Measurements from ENCODE around the gene SBNO2.

GRCh38 chr19:1211494-1212234, 37.6 kb upstream of the SBNO2 start:
- TF ChIP-seq, protein P1, sequence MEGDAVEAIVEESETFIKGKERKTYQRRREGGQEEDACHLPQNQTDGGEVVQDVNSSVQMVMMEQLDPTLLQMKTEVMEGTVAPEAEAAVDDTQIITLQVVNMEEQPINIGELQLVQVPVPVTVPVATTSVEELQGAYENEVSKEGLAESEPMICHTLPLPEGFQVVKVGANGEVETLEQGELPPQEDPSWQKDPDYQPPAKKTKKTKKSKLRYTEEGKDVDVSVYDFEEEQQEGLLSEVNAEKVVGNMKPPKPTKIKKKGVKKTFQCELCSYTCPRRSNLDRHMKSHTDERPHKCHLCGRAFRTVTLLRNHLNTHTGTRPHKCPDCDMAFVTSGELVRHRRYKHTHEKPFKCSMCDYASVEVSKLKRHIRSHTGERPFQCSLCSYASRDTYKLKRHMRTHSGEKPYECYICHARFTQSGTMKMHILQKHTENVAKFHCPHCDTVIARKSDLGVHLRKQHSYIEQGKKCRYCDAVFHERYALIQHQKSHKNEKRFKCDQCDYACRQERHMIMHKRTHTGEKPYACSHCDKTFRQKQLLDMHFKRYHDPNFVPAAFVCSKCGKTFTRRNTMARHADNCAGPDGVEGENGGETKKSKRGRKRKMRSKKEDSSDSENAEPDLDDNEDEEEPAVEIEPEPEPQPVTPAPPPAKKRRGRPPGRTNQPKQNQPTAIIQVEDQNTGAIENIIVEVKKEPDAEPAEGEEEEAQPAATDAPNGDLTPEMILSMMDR (IDR thresholded peaks at IDR 0.05): no peak
- no peak for TF ChIP-seq POLR2A (IDR thresholded peaks at IDR 0.05)
- TF ChIP-seq EP300 (IDR thresholded peaks at IDR 0.05): no peak
- TF ChIP-seq POLR2AphosphoS5 (IDR thresholded peaks at IDR 0.05): no peak
